ENCODE measurements around the gene OXLD1.

DNA sequence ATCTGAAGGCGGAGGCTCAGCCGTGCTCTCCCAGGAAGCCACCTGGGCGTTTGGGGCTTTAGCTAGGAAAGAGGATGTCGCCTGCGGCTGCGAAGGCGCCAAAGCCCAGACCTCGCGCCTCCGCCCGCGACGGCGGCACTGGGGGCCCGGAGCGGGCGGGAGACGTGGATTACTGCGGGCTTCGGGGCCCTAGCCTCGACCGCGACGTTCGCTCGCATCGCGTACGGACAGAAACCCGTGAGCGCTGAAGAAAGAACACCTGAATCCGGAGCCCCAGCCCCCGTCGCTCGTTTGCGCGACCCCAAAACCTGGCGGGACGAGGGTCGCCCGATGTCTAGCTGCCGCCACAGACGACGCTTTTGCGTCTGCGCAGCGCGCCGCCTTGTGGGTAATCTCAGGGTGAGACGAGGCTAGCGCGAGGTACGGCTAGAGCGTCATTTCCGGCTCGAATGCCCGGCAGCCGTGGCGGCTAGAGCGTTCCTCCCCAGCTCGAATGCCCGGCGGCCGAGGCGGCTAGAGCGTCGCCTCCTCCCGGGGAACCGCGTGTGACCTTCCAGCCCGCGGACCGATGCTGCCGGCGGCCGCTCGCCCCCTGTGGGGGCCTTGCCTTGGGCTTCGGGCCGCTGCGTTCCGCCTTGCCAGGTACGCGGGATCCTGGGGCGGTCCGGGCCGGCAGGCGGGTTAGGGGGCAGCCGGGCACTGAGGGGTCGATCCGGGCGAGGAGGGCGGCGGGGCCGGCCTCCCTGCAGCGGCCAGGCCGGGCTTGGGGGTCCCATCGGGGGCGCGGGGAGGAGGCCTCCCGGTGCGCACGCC is 36.7 kb upstream of the OXLD1 start, which contains the start of gene MRPL12:
- no peak for TF ChIP-seq ATF7 (IDR thresholded peaks at IDR 0.05; ENCODE audit: low read depth)
- TF ChIP-seq ZSCAN29 (IDR thresholded peaks at IDR 0.05): no peak
- peak; percentile 86 for TF ChIP-seq YY1 (IDR thresholded peaks at IDR 0.05; ENCODE audit: low read depth, low read length)
- TF ChIP-seq HDGF (IDR thresholded peaks at IDR 0.05): peak; percentile 64; the same call in 1 of the 2 replicates
- TF ChIP-seq, protein P1, sequence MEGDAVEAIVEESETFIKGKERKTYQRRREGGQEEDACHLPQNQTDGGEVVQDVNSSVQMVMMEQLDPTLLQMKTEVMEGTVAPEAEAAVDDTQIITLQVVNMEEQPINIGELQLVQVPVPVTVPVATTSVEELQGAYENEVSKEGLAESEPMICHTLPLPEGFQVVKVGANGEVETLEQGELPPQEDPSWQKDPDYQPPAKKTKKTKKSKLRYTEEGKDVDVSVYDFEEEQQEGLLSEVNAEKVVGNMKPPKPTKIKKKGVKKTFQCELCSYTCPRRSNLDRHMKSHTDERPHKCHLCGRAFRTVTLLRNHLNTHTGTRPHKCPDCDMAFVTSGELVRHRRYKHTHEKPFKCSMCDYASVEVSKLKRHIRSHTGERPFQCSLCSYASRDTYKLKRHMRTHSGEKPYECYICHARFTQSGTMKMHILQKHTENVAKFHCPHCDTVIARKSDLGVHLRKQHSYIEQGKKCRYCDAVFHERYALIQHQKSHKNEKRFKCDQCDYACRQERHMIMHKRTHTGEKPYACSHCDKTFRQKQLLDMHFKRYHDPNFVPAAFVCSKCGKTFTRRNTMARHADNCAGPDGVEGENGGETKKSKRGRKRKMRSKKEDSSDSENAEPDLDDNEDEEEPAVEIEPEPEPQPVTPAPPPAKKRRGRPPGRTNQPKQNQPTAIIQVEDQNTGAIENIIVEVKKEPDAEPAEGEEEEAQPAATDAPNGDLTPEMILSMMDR (IDR thresholded peaks at IDR 0.05 in 2 of 3, conservative IDR thresholded peaks at IDR 0.05 in 1 of 3; ENCODE audit: control insufficient read depth in 2 of 3, extremely low read depth in 1 of 3, insufficient read depth in 1 of 3, low read depth in 3 of 3, low read length in 3 of 3): no peak

All from GM12878 (cell line).